Panc1 (cell line): ENCODE results near the gene TBXAS1.

Experiments used
- SIN3A ChIP-seq: IDR thresholded peaks from 2 replicates; pipeline ENCODE4 v1.6.1; 2012; ENCODE audit warnings: low read depth, mild to moderate bottlenecking, low read length, moderate library complexity, borderline replicate concordance; ENCODE audit not compliant: insufficient read depth
- TF ChIP-seq, protein P1 (sequence below): fragments of 450-650 bp; IDR thresholded peaks from 2 replicates; pipeline ENCODE4 v1.5.1; 2017; ENCODE audit warnings: mild to moderate bottlenecking
- TF ChIP-seq, protein P2 (sequence below), 2 experiments: IDR thresholded peaks; 2 replicates each; pipeline ENCODE4 v1.6.1; 2011 to 2012; ENCODE audit warnings: low read depth in 2 of 2, control low read depth in 1 of 2, low read length in 1 of 2, mild to moderate bottlenecking in 1 of 2, moderate library complexity in 1 of 2; ENCODE audit not compliant: insufficient read depth in 1 of 2

DNA sequence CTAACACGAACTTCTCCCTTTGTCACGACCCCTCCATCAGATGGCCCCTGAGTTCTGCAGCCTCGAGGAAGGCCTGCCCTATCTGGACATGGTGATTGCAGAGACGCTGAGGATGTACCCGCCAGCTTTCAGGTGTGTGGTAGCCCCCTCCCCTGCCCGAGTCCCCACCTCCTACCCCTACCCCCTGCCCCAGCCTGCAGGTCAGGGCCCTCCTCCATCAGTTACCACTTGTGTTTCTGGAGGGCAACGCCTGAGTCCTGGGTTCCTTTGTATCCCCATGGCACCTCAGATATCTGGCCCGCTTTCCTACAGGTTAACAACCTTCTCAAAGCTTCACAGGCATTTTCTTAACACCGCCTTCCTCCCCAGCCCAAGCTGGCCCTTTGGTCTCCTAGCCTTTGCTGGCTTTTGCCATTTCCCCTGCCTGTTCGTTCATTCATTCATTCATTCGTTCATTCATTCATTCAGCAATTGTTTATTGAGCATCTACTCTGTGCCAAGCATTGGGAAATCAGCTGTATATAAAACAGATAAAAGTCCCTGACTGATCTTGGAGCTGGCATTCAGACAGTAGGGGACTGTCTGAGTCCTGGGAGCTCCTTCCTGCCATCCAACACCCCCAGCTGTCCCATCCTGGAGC lies 178.1 kb downstream of the TBXAS1 start:
- TF ChIP-seq, protein P1, sequence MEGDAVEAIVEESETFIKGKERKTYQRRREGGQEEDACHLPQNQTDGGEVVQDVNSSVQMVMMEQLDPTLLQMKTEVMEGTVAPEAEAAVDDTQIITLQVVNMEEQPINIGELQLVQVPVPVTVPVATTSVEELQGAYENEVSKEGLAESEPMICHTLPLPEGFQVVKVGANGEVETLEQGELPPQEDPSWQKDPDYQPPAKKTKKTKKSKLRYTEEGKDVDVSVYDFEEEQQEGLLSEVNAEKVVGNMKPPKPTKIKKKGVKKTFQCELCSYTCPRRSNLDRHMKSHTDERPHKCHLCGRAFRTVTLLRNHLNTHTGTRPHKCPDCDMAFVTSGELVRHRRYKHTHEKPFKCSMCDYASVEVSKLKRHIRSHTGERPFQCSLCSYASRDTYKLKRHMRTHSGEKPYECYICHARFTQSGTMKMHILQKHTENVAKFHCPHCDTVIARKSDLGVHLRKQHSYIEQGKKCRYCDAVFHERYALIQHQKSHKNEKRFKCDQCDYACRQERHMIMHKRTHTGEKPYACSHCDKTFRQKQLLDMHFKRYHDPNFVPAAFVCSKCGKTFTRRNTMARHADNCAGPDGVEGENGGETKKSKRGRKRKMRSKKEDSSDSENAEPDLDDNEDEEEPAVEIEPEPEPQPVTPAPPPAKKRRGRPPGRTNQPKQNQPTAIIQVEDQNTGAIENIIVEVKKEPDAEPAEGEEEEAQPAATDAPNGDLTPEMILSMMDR = no peak
- TF ChIP-seq SIN3A = no peak
- TF ChIP-seq, protein P2, sequence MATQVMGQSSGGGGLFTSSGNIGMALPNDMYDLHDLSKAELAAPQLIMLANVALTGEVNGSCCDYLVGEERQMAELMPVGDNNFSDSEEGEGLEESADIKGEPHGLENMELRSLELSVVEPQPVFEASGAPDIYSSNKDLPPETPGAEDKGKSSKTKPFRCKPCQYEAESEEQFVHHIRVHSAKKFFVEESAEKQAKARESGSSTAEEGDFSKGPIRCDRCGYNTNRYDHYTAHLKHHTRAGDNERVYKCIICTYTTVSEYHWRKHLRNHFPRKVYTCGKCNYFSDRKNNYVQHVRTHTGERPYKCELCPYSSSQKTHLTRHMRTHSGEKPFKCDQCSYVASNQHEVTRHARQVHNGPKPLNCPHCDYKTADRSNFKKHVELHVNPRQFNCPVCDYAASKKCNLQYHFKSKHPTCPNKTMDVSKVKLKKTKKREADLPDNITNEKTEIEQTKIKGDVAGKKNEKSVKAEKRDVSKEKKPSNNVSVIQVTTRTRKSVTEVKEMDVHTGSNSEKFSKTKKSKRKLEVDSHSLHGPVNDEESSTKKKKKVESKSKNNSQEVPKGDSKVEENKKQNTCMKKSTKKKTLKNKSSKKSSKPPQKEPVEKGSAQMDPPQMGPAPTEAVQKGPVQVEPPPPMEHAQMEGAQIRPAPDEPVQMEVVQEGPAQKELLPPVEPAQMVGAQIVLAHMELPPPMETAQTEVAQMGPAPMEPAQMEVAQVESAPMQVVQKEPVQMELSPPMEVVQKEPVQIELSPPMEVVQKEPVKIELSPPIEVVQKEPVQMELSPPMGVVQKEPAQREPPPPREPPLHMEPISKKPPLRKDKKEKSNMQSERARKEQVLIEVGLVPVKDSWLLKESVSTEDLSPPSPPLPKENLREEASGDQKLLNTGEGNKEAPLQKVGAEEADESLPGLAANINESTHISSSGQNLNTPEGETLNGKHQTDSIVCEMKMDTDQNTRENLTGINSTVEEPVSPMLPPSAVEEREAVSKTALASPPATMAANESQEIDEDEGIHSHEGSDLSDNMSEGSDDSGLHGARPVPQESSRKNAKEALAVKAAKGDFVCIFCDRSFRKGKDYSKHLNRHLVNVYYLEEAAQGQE (IDR thresholded peaks at IDR 0.05; ENCODE audit: insufficient read depth in 1 of 2, low read depth in 2 of 2, low read length in 1 of 2) = no peak
